ENCODE measurements around the gene OLFML1.

OLFML1 gene

DNA sequence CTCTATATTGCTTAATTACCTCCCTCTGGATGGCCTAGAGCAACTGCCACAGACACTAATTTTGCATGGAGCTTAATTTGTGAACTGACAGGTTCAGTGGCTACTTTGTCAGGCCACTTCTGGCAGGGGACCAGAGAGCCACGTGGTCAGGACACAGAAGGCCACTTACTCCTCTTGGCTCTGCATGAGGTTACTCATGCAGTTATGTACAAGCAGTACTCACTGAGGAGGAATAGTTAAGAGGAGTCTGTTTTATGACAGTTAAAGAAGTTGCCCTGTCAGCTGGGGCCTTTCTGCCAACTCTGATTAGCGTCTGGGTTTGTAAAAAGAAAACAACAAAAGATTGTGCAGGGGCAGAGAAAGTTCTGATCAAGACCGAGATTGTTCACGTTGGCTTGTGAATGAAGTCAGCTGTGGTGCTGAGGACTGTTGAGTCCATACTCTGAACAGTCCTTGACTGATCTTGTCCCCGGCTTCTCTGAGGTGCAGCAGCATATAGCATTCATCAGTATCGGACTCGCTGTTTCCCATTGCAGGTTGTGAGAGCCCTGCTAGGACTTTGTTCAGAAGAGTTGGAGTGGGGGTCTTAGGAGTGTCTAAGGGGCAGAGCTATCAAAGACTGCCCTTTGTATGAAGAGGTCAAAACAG is 69.9 kb downstream of the OLFML1 start:
- Histone ChIP-seq H3K27ac (ENCODE audit: poor library complexity, severe bottlenecking) (no peak overlapping the region), H3K9me3 (ENCODE audit: severe bottlenecking) (no peaks in the 10 kb centered on the region), H3K4me1 (ENCODE audit: insufficient read depth, poor library complexity, severe bottlenecking) (peaks cover 7% of the 10 kb centered on the region), H3K36me3 (ENCODE audit: low read depth) (no peaks in the 10 kb centered on the region), H3K4me3 (ENCODE audit: severe bottlenecking) (no peak overlapping the region), H3K27me3 (ENCODE audit: insufficient read depth, poor library complexity, severe bottlenecking) (no peaks in the 10 kb centered on the region)
- DNase-seq (ENCODE audit: low spot score) (no peak), ATAC-seq (ENCODE audit: low read depth) (no peak)
- TF ChIP-seq, protein P1, sequence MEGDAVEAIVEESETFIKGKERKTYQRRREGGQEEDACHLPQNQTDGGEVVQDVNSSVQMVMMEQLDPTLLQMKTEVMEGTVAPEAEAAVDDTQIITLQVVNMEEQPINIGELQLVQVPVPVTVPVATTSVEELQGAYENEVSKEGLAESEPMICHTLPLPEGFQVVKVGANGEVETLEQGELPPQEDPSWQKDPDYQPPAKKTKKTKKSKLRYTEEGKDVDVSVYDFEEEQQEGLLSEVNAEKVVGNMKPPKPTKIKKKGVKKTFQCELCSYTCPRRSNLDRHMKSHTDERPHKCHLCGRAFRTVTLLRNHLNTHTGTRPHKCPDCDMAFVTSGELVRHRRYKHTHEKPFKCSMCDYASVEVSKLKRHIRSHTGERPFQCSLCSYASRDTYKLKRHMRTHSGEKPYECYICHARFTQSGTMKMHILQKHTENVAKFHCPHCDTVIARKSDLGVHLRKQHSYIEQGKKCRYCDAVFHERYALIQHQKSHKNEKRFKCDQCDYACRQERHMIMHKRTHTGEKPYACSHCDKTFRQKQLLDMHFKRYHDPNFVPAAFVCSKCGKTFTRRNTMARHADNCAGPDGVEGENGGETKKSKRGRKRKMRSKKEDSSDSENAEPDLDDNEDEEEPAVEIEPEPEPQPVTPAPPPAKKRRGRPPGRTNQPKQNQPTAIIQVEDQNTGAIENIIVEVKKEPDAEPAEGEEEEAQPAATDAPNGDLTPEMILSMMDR (IDR thresholded peaks at IDR 0.05; ENCODE audit: poor library complexity, severe bottlenecking), result no peak

DNA sequence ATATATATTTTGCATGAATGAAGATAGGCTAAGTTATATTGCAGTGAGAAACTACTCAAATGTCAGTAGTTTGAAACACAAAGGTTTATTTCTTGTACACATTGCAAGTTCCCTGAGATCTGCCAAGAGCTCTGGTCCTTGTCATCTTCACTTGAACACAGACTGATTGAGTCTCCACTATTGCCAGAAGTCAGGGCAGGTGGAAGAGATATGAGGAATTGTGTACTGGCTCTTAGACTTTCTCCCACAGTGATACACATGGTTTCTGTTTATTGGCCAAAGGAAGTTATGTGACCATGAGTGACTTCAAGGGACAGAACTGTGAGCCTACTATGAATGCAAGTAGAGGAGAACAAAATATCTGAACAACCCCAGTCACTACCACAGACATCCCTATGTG is 72.7 kb downstream of the OLFML1 start:
- Histone ChIP-seq H3K4me3 (ENCODE audit: severe bottlenecking) (no peak overlapping the region), H3K27ac (ENCODE audit: poor library complexity, severe bottlenecking) (no peak overlapping the region), H3K9me3 (ENCODE audit: severe bottlenecking) (no peaks in the 10 kb centered on the region), H3K27me3 (ENCODE audit: insufficient read depth, poor library complexity, severe bottlenecking) (no peaks in the 10 kb centered on the region), H3K36me3 (ENCODE audit: low read depth) (no peaks in the 10 kb centered on the region), H3K4me1 (ENCODE audit: insufficient read depth, poor library complexity, severe bottlenecking) (no peaks in the 10 kb centered on the region)
- ATAC-seq (ENCODE audit: low read depth) (no peak), DNase-seq (ENCODE audit: low spot score) (no peak)
- TF ChIP-seq, protein P1 (IDR thresholded peaks at IDR 0.05; ENCODE audit: poor library complexity, severe bottlenecking), result no peak

DNA sequence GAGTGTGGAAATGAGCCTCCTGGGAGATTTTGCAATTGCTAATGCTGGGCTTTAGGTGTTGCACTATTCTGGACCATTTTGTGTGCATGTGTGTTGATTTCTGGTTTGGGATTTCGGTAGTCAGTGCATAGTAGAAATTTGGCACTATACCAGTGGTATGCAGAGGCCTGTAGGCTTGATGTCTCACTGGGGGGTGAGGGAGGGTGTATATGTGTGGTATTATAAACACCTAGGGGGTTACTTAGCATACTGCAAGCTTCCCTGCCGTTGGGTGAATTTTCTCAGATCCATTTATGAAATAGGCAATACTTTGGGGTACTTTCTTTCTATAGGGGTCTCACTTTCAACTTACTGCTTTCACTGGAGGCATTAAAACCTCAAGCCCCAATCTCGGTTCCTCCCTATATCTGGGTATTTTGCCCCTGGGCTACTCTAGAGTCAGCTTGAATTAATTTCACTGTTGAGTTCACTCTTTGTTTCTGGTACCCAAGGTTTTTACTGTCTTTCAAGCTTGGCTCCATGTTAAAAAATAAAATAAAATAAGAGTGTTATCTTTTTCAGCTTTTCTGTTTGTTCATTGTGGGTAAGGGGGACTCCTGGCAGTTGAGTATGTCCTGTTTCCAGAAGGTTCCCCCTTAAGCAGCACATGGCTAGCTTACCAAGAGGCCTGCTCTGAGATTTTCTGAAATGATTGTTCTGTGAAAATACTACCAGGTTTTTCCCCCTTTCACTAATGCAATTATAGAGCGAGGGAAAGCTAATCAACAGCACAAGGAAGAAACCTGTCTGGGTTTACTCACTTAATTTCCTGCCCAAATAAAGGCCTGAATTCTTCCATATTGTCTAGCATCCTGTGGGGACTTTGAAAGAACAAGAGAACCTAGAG is 74.3 kb downstream of the OLFML1 start:
- Histone ChIP-seq H3K36me3 (ENCODE audit: low read depth) (no peaks in the 10 kb centered on the region), H3K4me1 (ENCODE audit: insufficient read depth, poor library complexity, severe bottlenecking) (no peaks in the 10 kb centered on the region), H3K9me3 (ENCODE audit: severe bottlenecking) (no peaks in the 10 kb centered on the region), H3K27ac (ENCODE audit: poor library complexity, severe bottlenecking) (no peak overlapping the region), H3K27me3 (ENCODE audit: insufficient read depth, poor library complexity, severe bottlenecking) (no peaks in the 10 kb centered on the region), H3K4me3 (ENCODE audit: severe bottlenecking) (no peak overlapping the region)
- DNase-seq (ENCODE audit: low spot score) (no peak), ATAC-seq (ENCODE audit: low read depth) (no peak)
- TF ChIP-seq, protein P1 (IDR thresholded peaks at IDR 0.05; ENCODE audit: poor library complexity, severe bottlenecking), result no peak

Measured in RWPE2 (cell line).